ENCODE results near the gene ACSS3.
A peak's percentile ranks its signal among the peaks of the same experiment; 100 is the strongest.

Gene ACSS3

GRCh38 chr12:81086342-81086741 is 8.5 kb downstream of the ACSS3 start:
- ChIA-PET POLR2A (no interaction called here), CTCF (no interaction called here)
- Histone ChIP-seq H3K9me3 (ENCODE audit: control insufficient read depth, insufficient read depth, low read depth, low read length) (no peaks in the 10 kb centered on the region), H3K36me3 (ENCODE audit: control insufficient read depth in 2 of 2, insufficient read depth in 1 of 2, low read length in 2 of 2) (no peaks in the 10 kb centered on the region), H3K27ac (ENCODE audit: extremely low read depth, low read depth, low read length) (no peak overlapping the region), H3K4me1 (ENCODE audit: control insufficient read depth, insufficient read depth, low read length) (no peaks in the 10 kb centered on the region), H3K4me3 (ENCODE audit: low read depth, low read length) (no peak overlapping the region)
- TF ChIP-seq ZNF664 (tag by site-specific recombination; IDR thresholded peaks at IDR 0.05): no peak
- no peak for TF ChIP-seq ZNF701 (tag by site-specific recombination; IDR thresholded peaks at IDR 0.05)
- no peak for TF ChIP-seq ZNF785 (tag by site-specific recombination; IDR thresholded peaks at IDR 0.05)

- H3K9me3 ChIP-seq (ENCODE audit: control insufficient read depth, insufficient read depth, low read depth, low read length): no peaks in the 10 kb centered on the region
- CTCF ChIA-PET: no interaction called here
- H3K4me3 ChIP-seq (ENCODE audit: low read depth, low read length): no peak overlapping the region
- H3K36me3 ChIP-seq (ENCODE audit: control insufficient read depth in 2 of 2, insufficient read depth in 1 of 2, low read length in 2 of 2): no peaks in the 10 kb centered on the region
- H3K27ac ChIP-seq (ENCODE audit: extremely low read depth, low read depth, low read length): no peak overlapping the region
- no peak for TF ChIP-seq ZEB2 (tag by site-specific recombination; IDR thresholded peaks at IDR 0.05)
- peak; percentile 47; the same call in 1 of the 2 replicates for TF ChIP-seq FEZF1 (tag by site-specific recombination; IDR thresholded peaks at IDR 0.05)
- TF ChIP-seq ZNF843 (tag by site-specific recombination; IDR thresholded peaks at IDR 0.05): peak; percentile 37; the same call in 1 of the 2 replicates
- TF ChIP-seq OSR2 (tag by site-specific recombination; IDR thresholded peaks at IDR 0.05): peak; percentile 41; the same call in 1 of the 2 replicates
- TF ChIP-seq ATF2 (tag by site-specific recombination; IDR thresholded peaks at IDR 0.05; ENCODE audit: low read depth): no peak
- TF ChIP-seq PRDM6 (tag by site-specific recombination; IDR thresholded peaks at IDR 0.05): peak; percentile 74
- H3K4me1 ChIP-seq (ENCODE audit: control insufficient read depth, insufficient read depth, low read length): no peaks in the 10 kb centered on the region
- POLR2A ChIA-PET: no interaction called here
Observed at GRCh38 chr12:81088221-81088620, 10.3 kb downstream of the ACSS3 start.

GRCh38 chr12:81089412-81089811 is 11.5 kb downstream of the ACSS3 start:
- no peaks in the 10 kb centered on the region for H3K36me3 ChIP-seq (ENCODE audit: control insufficient read depth in 2 of 2, insufficient read depth in 1 of 2, low read length in 2 of 2)
- H3K27ac ChIP-seq (ENCODE audit: extremely low read depth, low read depth, low read length): no peak overlapping the region
- H3K4me3 ChIP-seq (ENCODE audit: low read depth, low read length): no peak overlapping the region
- CTCF ChIA-PET: no interaction called here
- no peaks in the 10 kb centered on the region for H3K4me1 ChIP-seq (ENCODE audit: control insufficient read depth, insufficient read depth, low read length)
- H3K9me3 ChIP-seq (ENCODE audit: control insufficient read depth, insufficient read depth, low read depth, low read length): no peaks in the 10 kb centered on the region
- TF ChIP-seq ZNF184 (tag by site-specific recombination; IDR thresholded peaks at IDR 0.05): no peak
- POLR2A ChIA-PET: no interaction called here

- POLR2A ChIA-PET: no interaction called here
Observed at GRCh38 chr12:81092053-81092452, 14.2 kb downstream of the ACSS3 start.

GRCh38 chr12:81094718-81095360 is 17.0 kb downstream of the ACSS3 start:
- Histone ChIP-seq H3K27ac (ENCODE audit: extremely low read depth, low read depth, low read length) (no peak overlapping the region), H3K4me3 (ENCODE audit: low read depth, low read length) (no peak overlapping the region), H3K36me3 (ENCODE audit: control insufficient read depth in 2 of 2, insufficient read depth in 1 of 2, low read length in 2 of 2) (no peaks in the 10 kb centered on the region), H3K9me3 (ENCODE audit: control insufficient read depth, insufficient read depth, low read depth, low read length) (no peaks in the 10 kb centered on the region), H3K4me1 (ENCODE audit: control insufficient read depth, insufficient read depth, low read length) (no peaks in the 10 kb centered on the region)
- POLR2A ChIA-PET: no interaction called here
- TF ChIP-seq ZFP37 (tag by site-specific recombination; IDR thresholded peaks at IDR 0.05) (no peak), ZNF658 (tag by site-specific recombination; IDR thresholded peaks at IDR 0.05) (no peak), ZBTB49 (tag by site-specific recombination; IDR thresholded peaks at IDR 0.05; ENCODE audit: low read depth) (no peak), ZNF704 (tag by site-specific recombination; IDR thresholded peaks at IDR 0.05) (no peak), ZNF629 (tag by site-specific recombination; IDR thresholded peaks at IDR 0.05) (no peak)
- CTCF ChIA-PET: interaction anchor here (0.6 to 0.7 kb wide), 2 partner anchors 53 to 93 kb away, joined by 3 to 8 read pairs; no protein-coding TSS in a partner anchor

More at GRCh38 chr12:81092053-81092452, 14.2 kb downstream of the ACSS3 start:
- Histone ChIP-seq H3K9me3 (ENCODE audit: control insufficient read depth, insufficient read depth, low read depth, low read length) (no peaks in the 10 kb centered on the region), H3K4me3 (ENCODE audit: low read depth, low read length) (no peak overlapping the region), H3K4me1 (ENCODE audit: control insufficient read depth, insufficient read depth, low read length) (no peaks in the 10 kb centered on the region), H3K36me3 (ENCODE audit: control insufficient read depth in 2 of 2, insufficient read depth in 1 of 2, low read length in 2 of 2) (no peaks in the 10 kb centered on the region), H3K27ac (ENCODE audit: extremely low read depth, low read depth, low read length) (no peak overlapping the region)
- TF ChIP-seq ZNF114 (tag by site-specific recombination; IDR thresholded peaks at IDR 0.05): no peak
- CTCF ChIA-PET: interaction anchor here (0.5 kb wide), 1 partner anchor 37 kb away, joined by 4 read pairs; no protein-coding TSS in a partner anchor
